NCI-H2107 treated with DMSO at 0.1 percent for 48 hours (cell line): ENCODE results near the gene SLC20A1.

ENCODE experiments used
- DNase-seq: peaks from one replicate; lab custom pipeline; 2025; ENCODE audit not compliant: unreplicated experiment; lab: John Stamatoyannopoulos, UW

The SLC20A1 gene

GRCh38 chr2:112623913-112624777 is 21.6 kb upstream of the SLC20A1 start:
- no peak for DNase-seq

- DNase-seq = no peak
These were observed 20.1 kb upstream of the SLC20A1 start for GRCh38 chr2:112625474-112626114.

- no peak for DNase-seq
These were observed 19.1 kb upstream of the SLC20A1 start for GRCh38 chr2:112626604-112627059.

- DNase-seq = no peak
These were observed 18.4 kb upstream of the SLC20A1 start for GRCh38 chr2:112627060-112628040.

GRCh38 chr2:112629224-112629623 is 16.5 kb upstream of the SLC20A1 start:
- no peak for DNase-seq

GRCh38 chr2:112629823-112630222 is 15.9 kb upstream of the SLC20A1 start:
- DNase-seq = no peak

- no peak for DNase-seq
These were observed 15.5 kb upstream of the SLC20A1 start for GRCh38 chr2:112630268-112630667.

GRCh38 chr2:112633708-112634107 is 12.0 kb upstream of the SLC20A1 start:
- no peak for DNase-seq

- no peak for DNase-seq
These were observed 11.4 kb upstream of the SLC20A1 start for GRCh38 chr2:112634153-112634873.

- no peak for DNase-seq
These were observed 10.9 kb upstream of the SLC20A1 start for GRCh38 chr2:112634874-112635157.

- no peak for DNase-seq
These were observed 9.0 kb upstream of the SLC20A1 start for GRCh38 chr2:112636605-112637288.

- DNase-seq = no peak
These were observed 8.5 kb upstream of the SLC20A1 start for GRCh38 chr2:112637289-112637660.

- no peak for DNase-seq
These were observed 5.8 kb upstream of the SLC20A1 start for GRCh38 chr2:112639936-112640335.

GRCh38 chr2:112640467-112640799 is 5.3 kb upstream of the SLC20A1 start:
- no peak for DNase-seq

GRCh38 chr2:112640800-112641675 is 4.7 kb upstream of the SLC20A1 start:
- DNase-seq = no peak

GRCh38 chr2:112641701-112642100 is 4.0 kb upstream of the SLC20A1 start:
- DNase-seq = no peak

- DNase-seq = no peak
These were observed 3.2 kb upstream of the SLC20A1 start for GRCh38 chr2:112642561-112642960.

- DNase-seq = no peak
These were observed 2.8 kb upstream of the SLC20A1 start for GRCh38 chr2:112642966-112643365.

- DNase-seq = no peak
These were observed 2.3 kb upstream of the SLC20A1 start for GRCh38 chr2:112643488-112643887.
